ENCODE measurements around the gene SLC36A3.

The SLC36A3 gene

DNA sequence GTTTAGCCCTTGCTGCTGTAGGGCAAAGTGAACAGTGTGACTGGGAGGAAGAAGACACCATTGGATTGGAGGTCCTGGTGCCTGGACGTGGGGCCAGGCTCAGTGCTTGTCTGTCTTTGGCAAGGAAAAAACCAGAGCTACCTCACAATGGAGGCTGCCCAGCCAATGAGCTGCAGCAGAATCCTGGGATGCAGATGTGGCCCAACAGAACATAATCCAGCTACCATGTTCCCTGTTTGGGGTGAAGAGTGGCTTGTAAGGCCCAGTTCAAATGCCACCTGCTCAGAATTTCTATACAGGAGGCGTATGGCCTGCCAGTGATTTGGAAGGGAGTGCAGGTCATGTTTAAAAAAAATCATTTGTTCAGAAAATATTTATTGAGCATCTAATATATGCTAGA is at the start of gene SLC36A3:
SLC36A3 (minus strand) TSS at position 101 of the 400 bp plus-strand sequence. CDS start 412 bp downstream, outside the sequence.
- in situ Hi-C loops (cut with HindIII; ENCODE audit: low pct_unique_long_range_greater_than_20kb, low sequenced_read_pairs), result no loop called here
- DNase-seq (ENCODE audit: low read depth in 1 of 2, low spot score in 1 of 2), result no peak
- no peak for TF ChIP-seq JUND (IDR thresholded peaks at IDR 0.05; ENCODE audit: low read depth)

DNA sequence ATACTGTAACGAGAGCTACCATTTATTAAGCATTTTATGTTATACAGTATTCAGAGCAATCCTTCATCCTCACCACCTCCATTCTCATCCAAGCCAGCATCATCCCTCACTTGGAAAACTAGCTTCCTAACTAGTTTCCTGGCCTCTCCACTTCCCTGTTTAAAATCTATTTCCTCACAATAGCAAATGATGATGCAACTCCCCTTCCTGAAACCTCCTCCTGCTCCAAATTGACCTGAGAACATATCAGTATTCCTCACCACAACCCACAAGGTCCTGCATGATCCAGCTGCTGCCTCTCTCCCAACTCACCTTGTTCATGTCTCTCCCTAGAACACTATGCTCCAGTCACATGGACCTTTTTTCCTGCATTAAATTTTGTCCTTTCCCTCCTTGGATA is 48.1 kb upstream of the SLC36A3 start:
- in situ Hi-C loops (cut with HindIII; ENCODE audit: low pct_unique_long_range_greater_than_20kb, low sequenced_read_pairs), result no loop called here
- no peak for TF ChIP-seq JUND (IDR thresholded peaks at IDR 0.05; ENCODE audit: low read depth)
- DNase-seq (ENCODE audit: low read depth in 1 of 2, low spot score in 1 of 2), result no peak

- no peak for TF ChIP-seq JUND (IDR thresholded peaks at IDR 0.05; ENCODE audit: low read depth)
- in situ Hi-C loops (cut with HindIII; ENCODE audit: low pct_unique_long_range_greater_than_20kb, low sequenced_read_pairs), result no loop called here
- DNase-seq (ENCODE audit: low read depth in 1 of 2, low spot score in 1 of 2), result no peak
Measured at GRCh38 chr5:151348789-151349188, 45.2 kb upstream of the SLC36A3 start.

DNA sequence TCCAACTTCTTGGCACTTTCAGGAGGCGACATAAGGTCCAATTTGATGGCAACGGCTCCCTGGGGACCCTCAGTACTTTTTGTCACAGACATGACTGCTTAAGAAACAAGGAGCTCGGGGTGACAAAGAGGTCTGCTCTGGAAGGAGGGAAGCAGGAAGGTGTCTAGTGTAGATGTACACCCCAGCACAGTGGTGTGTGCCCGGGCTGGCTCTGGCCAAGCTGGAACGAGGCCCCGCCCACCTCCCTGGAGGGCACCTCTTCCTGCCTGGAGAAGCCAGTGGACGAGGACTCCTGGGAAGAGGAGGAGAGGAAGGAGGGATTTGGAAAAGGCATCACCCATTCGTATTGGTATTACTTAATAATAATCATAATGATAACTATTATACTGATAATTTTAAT is 43.8 kb upstream of the SLC36A3 start, which contains the start of gene SLC36A2:
SLC36A2 (minus strand) TSS at position 191 of the 400 bp plus-strand sequence; CDS start at position 92, 99 bp downstream.
- no peak for TF ChIP-seq JUND (IDR thresholded peaks at IDR 0.05; ENCODE audit: low read depth)
- in situ Hi-C loops (cut with HindIII; ENCODE audit: low pct_unique_long_range_greater_than_20kb, low sequenced_read_pairs), result no loop called here
- DNase-seq (ENCODE audit: low read depth in 1 of 2, low spot score in 1 of 2), result no peak

DNA sequence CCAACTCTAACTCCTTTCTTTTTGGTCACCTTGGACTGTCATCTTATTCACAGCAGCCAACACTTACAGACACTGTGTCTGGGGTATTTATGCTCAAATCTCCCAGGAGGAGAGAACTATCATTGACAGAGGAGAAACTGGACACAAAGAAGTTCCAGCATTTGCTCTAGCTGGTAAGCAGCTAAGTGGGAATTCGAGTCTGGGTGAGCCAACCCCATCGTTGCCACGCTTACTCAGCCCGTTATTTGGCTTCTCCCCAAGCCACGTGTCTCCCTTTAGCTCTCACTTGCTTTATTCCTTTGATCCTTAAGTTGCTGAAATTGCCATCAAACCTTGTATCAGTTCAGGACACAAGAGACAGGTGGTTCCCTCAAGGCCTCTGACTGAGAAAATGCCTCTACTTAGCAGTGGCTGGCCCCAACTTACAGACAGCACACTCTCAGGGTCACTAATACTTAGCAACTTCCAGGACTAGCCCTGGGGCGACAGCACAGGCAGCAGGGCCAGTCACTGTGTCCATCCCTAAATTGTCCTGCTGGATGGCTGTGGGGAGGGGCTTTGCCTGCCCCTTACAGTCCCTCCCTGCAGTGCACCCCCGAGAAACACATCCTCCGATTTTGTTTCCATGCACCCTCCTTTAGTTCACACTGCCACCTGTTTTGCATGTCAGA is 42.4 kb upstream of the SLC36A3 start:
- no peak for DNase-seq (ENCODE audit: low read depth in 1 of 2, low spot score in 1 of 2)
- in situ Hi-C loops (cut with HindIII; ENCODE audit: low pct_unique_long_range_greater_than_20kb, low sequenced_read_pairs), result no loop called here
- no peak for TF ChIP-seq JUND (IDR thresholded peaks at IDR 0.05; ENCODE audit: low read depth)

- in situ Hi-C loops (cut with HindIII; ENCODE audit: low pct_unique_long_range_greater_than_20kb, low sequenced_read_pairs), result no loop called here
- no peak for DNase-seq (ENCODE audit: low read depth in 1 of 2, low spot score in 1 of 2)
- no peak for TF ChIP-seq JUND (IDR thresholded peaks at IDR 0.05; ENCODE audit: low read depth)
Measured at GRCh38 chr5:151345187-151345807, 41.7 kb upstream of the SLC36A3 start.

- DNase-seq (ENCODE audit: low read depth in 1 of 2, low spot score in 1 of 2), result no peak
- in situ Hi-C loops (cut with HindIII; ENCODE audit: low pct_unique_long_range_greater_than_20kb, low sequenced_read_pairs), result no loop called here
- TF ChIP-seq JUND (IDR thresholded peaks at IDR 0.05; ENCODE audit: low read depth), result no peak
Measured at GRCh38 chr5:151344088-151344487, 40.5 kb upstream of the SLC36A3 start.

- DNase-seq (ENCODE audit: low read depth in 1 of 2, low spot score in 1 of 2), result no peak
- in situ Hi-C loops (cut with HindIII; ENCODE audit: low pct_unique_long_range_greater_than_20kb, low sequenced_read_pairs), result no loop called here
- no peak for TF ChIP-seq JUND (IDR thresholded peaks at IDR 0.05; ENCODE audit: low read depth)
Measured at GRCh38 chr5:151340004-151340403, 36.4 kb upstream of the SLC36A3 start.

GRCh38 chr5:151338734-151339133 is 35.2 kb upstream of the SLC36A3 start:
- TF ChIP-seq JUND (IDR thresholded peaks at IDR 0.05; ENCODE audit: low read depth), result no peak
- in situ Hi-C loops (cut with HindIII; ENCODE audit: low pct_unique_long_range_greater_than_20kb, low sequenced_read_pairs), result no loop called here
- DNase-seq (ENCODE audit: low read depth in 1 of 2, low spot score in 1 of 2), result no peak

DNA sequence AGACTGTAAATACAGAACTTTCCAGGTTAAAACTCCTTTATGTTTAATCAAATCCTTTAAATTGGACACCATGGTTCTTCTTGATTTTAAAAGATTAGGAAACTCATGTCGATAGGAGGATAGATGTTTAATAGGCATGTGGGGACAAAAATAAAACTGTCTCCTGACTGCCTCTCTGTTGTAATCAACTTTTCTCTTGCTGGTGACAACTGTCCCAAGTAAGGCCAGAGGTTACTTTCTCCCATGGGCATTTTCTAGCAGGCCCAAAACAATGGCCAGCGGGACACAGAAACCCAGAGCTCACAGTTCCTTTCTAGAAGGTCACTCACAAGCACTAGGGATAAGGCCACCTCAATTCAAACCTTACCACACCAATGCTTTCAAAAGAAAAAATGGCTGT is 29.3 kb upstream of the SLC36A3 start:
- DNase-seq (ENCODE audit: low read depth in 1 of 2, low spot score in 1 of 2), result no peak
- no peak for TF ChIP-seq JUND (IDR thresholded peaks at IDR 0.05; ENCODE audit: low read depth)
- in situ Hi-C loops (cut with HindIII; ENCODE audit: low pct_unique_long_range_greater_than_20kb, low sequenced_read_pairs), result no loop called here

DNA sequence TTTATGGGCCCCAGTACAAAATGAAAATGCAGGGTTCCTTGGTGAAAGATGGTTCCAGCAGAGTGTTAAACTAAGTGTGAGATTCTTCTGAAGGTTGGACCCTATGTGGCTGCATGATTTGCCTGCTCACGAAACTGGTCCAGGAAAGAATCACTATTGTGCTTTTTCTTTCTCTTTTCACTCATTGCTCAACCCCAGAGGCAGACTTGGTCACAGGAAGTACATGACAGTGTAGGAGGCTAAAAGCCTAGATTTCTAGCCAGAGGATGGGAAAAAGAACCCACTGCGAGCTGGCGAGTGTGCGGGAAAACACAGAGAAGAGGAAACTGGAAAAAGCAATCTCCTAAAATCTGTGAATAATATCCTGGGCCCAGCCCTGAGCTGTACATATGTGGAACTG is 25.2 kb upstream of the SLC36A3 start:
- no peak for DNase-seq (ENCODE audit: low read depth in 1 of 2, low spot score in 1 of 2)
- in situ Hi-C loops (cut with HindIII; ENCODE audit: low pct_unique_long_range_greater_than_20kb, low sequenced_read_pairs), result no loop called here
- no peak for TF ChIP-seq JUND (IDR thresholded peaks at IDR 0.05; ENCODE audit: low read depth)

GRCh38 chr5:151327585-151327984 is 24.0 kb upstream of the SLC36A3 start:
- DNase-seq (ENCODE audit: low read depth in 1 of 2, low spot score in 1 of 2), result no peak
- TF ChIP-seq JUND (IDR thresholded peaks at IDR 0.05; ENCODE audit: low read depth), result no peak
- in situ Hi-C loops (cut with HindIII; ENCODE audit: low pct_unique_long_range_greater_than_20kb, low sequenced_read_pairs), result no loop called here

DNA sequence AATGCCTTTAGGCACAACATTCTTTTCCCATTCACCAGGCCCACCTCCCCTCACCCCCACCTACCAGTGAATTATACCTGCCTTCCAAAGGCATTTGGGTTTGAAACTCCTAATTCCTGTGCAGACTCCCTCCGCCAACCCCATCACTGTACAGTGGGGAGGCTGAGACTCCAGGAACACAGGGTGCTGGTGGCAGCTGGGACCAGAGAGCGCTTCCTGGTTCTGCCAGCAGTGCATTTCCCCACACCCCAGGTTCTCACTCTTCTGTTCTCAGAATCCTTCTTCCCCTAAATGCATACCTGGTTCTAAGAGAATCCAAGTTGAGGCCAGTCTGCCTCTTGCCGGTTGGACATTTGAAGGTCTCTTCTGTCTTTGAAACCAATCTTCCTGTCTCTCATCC is 22.7 kb upstream of the SLC36A3 start:
- TF ChIP-seq JUND (IDR thresholded peaks at IDR 0.05; ENCODE audit: low read depth), result no peak
- no peak for DNase-seq (ENCODE audit: low read depth in 1 of 2, low spot score in 1 of 2)
- in situ Hi-C loops (cut with HindIII; ENCODE audit: low pct_unique_long_range_greater_than_20kb, low sequenced_read_pairs), result no loop called here

Measured in T47D (cell line).